Measurements from ENCODE around the gene PTPRA.

- TF ChIP-seq EZH2phosphoT487 (IDR thresholded peaks at IDR 0.05; ENCODE audit: borderline replicate concordance, low read length): no peak
- TF ChIP-seq CTCF (IDR thresholded peaks at IDR 0.05; ENCODE audit: low read depth, low read length, poor library complexity, severe bottlenecking): no peak
Measured at GRCh38 chr20:2858591-2858990, 14.7 kb upstream of the PTPRA start.
